AG09319 (cell line): Measurements from ENCODE around the gene GAPT.

ENCODE experiments used
- DNase-seq: peaks from one replicate; pipeline ENCODE4 v3.0.0-alpha.2; 2010; ENCODE audit warnings: low read depth; ENCODE audit errors: extremely low read depth
- TF ChIP-seq, protein P1 (sequence below): IDR thresholded peaks from 2 replicates; pipeline ENCODE4 v1.5.1; 2011; ENCODE audit warnings: low read depth, mild to moderate bottlenecking, inconsistent platforms, low read length, moderate library complexity

Gene GAPT

DNA sequence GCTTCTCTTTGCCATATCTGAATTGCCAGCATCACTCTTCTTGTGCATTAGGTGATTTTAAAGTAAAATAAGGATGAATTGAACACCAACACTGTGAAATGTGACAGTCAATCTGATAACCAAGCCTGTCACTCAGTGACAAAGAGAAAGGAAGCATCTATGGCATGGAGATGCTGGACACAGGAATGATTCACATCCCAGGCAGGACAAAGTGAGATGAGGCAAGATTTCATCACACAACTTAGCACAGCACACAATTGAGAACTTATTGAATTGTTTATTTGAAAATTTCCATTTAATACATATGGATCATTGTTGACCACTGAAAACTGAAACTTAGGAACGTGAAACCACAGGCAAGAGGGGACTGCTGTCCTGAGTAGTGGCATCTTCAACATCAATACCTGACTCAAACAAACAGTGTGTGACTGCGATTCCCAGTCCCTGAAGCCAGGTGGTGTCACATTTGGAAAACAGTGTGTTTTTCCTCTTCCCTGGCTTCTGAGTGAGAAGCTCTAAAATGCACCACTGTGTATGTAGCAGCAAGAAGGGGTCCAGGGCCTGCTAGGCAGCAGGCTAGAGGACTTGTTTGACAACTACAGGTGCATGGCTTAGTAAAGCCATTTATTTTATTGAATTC is 10.7 kb downstream of the GAPT start:
- TF ChIP-seq, protein P1, sequence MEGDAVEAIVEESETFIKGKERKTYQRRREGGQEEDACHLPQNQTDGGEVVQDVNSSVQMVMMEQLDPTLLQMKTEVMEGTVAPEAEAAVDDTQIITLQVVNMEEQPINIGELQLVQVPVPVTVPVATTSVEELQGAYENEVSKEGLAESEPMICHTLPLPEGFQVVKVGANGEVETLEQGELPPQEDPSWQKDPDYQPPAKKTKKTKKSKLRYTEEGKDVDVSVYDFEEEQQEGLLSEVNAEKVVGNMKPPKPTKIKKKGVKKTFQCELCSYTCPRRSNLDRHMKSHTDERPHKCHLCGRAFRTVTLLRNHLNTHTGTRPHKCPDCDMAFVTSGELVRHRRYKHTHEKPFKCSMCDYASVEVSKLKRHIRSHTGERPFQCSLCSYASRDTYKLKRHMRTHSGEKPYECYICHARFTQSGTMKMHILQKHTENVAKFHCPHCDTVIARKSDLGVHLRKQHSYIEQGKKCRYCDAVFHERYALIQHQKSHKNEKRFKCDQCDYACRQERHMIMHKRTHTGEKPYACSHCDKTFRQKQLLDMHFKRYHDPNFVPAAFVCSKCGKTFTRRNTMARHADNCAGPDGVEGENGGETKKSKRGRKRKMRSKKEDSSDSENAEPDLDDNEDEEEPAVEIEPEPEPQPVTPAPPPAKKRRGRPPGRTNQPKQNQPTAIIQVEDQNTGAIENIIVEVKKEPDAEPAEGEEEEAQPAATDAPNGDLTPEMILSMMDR, result no peak
- DNase-seq, result no peak

- TF ChIP-seq, protein P1, result no peak
- DNase-seq, result no peak
Measured at GRCh38 chr5:58503390-58504046, 12.3 kb downstream of the GAPT start.

GRCh38 chr5:58504766-58505165 is 13.5 kb downstream of the GAPT start:
- TF ChIP-seq, protein P1, result no peak
- DNase-seq, result no peak

GRCh38 chr5:58505502-58505901 is 14.3 kb downstream of the GAPT start:
- DNase-seq, result no peak
- TF ChIP-seq, protein P1, result no peak

- no peak for DNase-seq
- TF ChIP-seq, protein P1, result no peak
Measured at GRCh38 chr5:58505971-58506640, 14.9 kb downstream of the GAPT start.

- no peak for DNase-seq
- TF ChIP-seq, protein P1, result no peak
Measured at GRCh38 chr5:58507715-58508114, 16.5 kb downstream of the GAPT start.

DNA sequence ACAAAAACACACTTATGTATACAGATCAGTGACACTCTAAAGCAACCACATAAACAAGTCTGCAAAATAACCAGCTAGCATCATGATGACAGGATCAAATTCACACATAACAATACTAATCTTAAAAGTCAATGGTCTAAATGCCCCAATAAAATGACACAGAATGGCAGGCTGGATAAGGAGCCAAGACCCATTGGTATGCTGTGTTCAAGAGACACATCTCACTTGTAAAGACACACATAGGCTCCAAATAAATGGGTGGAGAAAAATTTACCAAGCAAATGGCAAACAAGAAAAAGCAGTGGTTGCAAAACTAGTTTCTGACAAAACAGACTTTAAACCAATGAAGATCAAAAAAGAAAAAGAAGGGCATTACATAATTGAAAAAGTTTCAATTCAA is 26.0 kb downstream of the GAPT start:
- no peak for DNase-seq
- TF ChIP-seq, protein P1, result no peak
